Glomerular endothelial cell (primary cell): ENCODE data around the gene CDC20B. TPM values are rescaled to one million over a fixed set of nuclear protein-coding genes. Genes with fewer than 3 reads are reported as not detected.
"Not testable (repeated sequence)": the region's sequence is repeated elsewhere in the genome, so short reads cannot be mapped to it uniquely, and the experiment has no call there.

Experiments
- DNase-seq: peaks from one replicate; pipeline ENCODE4 v3.0.0-alpha.2; 2011; ENCODE audit warnings: low read depth, low spot score; ENCODE audit errors: extremely low read depth
- total RNA-seq: library from RNA; depleted of rRNA; stranded (reverse); fragments of >200 nt; gene quantifications from 2 replicates; pipeline ENCODE4 v1.2.3, GENCODE V29; 2015

The CDC20B gene
- total RNA-seq, 1 donor from 2014 or later, result 0.23 TPM

- no peak for DNase-seq
Measured at GRCh38 chr5:55104946-55105701, 67.9 kb downstream of the CDC20B start.

- no peak for DNase-seq
Measured at GRCh38 chr5:55104036-55104772, 68.8 kb downstream of the CDC20B start.

DNA sequence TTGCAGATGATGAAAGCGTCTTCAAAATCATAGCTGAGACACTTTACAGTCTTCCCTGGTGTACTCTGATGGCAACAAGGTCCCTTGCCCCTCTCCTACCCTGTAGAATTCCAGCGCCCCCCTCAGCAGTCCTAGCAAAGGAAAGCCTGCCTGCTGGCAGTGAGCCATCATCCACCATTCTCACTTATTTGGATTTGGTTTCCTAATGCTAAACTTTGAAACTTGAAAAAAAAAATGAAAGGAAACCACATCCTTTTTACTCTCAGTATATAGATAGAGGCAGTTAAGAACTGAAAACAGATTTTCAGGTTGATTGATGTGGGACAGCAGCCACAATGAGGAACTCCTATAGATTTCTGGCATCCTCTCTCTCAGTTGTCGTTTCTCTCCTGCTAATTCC is 70.6 kb downstream of the CDC20B start, which contains the start of gene GZMA:
Gene GZMA, plus strand, starts transcription at position 299 of the 400 bp plus-strand sequence. Its CDS starts 37 bp downstream, at position 336.
- no peak for DNase-seq

- DNase-seq, result no peak
Measured at GRCh38 chr5:55101556-55102276, 71.3 kb downstream of the CDC20B start.

- not testable (repeated sequence) for DNase-seq
Measured at GRCh38 chr5:55101148-55101547, 71.8 kb downstream of the CDC20B start.

DNA sequence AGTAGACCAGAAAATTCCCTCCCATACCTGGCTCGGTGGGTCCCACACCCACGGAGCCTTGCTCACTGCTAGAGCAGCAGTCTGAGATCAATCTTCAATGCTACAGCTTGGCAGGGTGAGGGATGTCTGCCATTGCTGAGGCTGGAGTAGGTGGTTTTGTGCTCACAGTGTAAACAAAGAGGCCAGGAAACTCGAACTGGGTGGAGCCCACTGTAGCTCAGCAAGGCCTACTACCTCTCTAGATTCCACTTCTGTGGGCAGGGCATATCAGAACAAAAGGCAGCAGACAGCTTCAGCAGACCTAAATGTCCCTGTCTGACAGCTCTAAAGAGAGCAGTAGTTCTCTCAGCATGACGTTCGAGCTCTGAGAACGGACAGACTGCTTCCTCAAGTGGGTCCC is 76.1 kb downstream of the CDC20B start:
- no peak for DNase-seq

DNA sequence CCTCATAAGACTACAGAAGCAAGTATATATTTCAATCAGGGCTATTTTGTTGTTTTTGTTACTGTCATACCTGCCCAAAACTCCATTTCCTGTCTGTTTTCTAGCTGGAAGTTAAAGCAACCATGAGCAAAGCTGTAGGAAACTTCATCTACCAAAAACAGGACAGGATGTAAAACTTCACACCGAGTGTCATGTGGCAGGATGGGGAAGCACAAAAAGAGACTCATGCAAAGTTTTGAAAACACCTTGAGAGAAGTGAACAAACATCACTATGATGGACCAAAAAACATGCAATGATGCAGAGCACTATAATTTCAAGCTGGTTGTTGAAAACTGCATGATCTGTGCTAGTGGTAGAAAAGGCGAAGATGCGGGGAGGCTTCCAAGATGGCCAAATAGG is 76.8 kb downstream of the CDC20B start:
- no peak for DNase-seq

DNA sequence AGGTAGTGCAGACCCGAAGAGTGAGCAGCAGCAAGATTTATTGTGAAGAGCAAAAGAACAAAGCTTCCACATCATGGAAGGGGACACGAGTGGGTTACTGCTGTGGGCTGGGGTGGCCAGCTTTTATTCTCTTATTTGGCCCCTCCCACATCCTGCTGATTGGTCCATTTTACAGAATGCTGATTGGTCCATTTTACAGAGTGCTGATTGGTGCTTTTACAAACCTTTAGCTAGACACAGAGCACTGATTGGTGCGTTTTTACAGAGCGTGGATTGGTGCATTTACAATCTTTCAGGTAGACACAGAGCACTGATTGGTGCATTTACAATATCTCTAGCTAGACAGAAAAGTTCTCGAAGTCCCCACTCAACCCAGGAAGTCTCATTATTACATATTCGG is 82.0 kb downstream of the CDC20B start:
- not testable (repeated sequence) for DNase-seq

- DNase-seq, result not testable (repeated sequence)
Measured at GRCh38 chr5:55089301-55089700, 83.7 kb downstream of the CDC20B start.

DNA sequence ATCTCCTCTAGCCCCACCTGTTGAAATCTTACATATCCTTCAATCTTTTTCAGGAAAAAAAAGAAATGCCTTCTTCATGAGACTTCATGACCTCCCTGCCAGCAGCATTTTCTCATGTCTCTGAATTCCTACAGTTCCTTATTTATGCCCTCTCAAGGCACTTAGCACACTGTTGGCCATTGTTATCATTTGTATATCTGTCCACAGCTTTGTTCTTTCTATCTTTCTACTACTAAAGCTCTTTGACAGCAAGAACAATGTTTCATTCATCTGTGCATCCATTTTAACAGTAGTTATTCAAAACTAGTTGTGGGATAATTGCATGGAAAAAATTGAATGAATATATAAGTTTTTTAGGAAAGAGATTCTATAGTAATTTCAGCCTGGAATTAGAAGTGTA is 91.4 kb downstream of the CDC20B start:
- no peak for DNase-seq

GRCh38 chr5:55073211-55073610 is 99.8 kb downstream of the CDC20B start:
- no peak for DNase-seq

DNA sequence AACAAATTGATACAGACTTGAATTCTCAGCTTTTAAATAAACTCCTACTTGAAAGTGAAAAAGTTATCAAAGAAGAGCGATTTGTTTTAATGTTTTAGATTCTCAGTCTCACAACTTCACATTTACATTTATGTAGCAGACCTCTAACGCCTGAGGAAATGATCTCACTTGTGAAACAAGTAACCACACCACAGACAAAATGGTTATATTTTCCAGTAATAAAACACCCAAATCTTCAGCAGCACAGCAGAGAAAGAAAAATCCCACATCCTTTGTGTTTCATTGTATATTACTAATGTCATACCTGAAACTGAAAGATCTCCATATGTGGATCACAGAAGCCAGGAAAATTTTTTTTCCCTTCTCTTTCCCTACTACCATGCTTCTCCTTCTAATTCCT is 100.3 kb downstream of the CDC20B start:
- DNase-seq, result no peak

- DNase-seq, result no peak
Measured at GRCh38 chr5:55071413-55071812, 101.6 kb downstream of the CDC20B start.

- DNase-seq, result no peak
Measured at GRCh38 chr5:55070968-55071367, 102.0 kb downstream of the CDC20B start.

DNA sequence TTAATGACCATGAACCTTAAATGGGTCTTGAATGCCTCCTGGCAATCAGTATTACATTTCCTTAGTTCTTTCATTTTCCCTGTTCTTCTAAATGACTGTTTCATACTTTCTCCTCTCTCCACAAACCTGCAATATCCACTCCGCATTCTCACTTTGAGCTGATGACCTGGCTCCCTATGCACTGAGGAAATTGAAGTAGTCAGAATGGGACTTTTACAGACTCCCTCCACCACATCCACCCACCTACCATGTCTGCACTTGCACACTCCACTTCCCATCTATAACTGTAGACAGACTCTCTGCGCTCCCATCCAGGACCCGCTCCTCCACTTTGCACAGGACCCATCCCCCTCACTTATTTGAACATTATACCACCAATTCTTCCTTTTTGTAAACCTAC is 106.7 kb downstream of the CDC20B start:
- no peak for DNase-seq

GRCh38 chr5:55064523-55064922 is 108.5 kb downstream of the CDC20B start:
- no peak for DNase-seq

DNA sequence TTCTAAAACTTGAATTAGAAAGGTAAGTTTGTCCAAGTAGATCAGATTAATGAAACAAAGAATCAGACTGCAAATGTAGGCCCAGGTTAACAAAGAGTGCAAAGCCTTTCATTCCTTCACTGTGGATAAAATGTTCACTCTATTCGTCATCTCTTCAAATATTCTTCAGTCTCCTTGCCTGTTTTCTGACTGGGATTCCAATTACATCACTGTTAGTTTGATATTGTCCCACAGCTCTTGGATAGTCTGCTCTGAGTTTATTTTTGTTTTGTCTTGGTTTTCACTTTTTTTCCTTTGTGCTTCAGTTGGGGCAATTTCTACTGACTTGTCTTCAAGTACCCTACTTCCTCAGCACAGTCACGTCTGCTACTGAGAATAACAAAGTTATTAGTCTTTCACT is 109.1 kb downstream of the CDC20B start:
- no peak for DNase-seq

- DNase-seq, result no peak
Measured at GRCh38 chr5:55063220-55063863, 109.6 kb downstream of the CDC20B start.
